Fibroblast of lung (primary cell): ENCODE data around the gene NDUFAF5. TPM values are rescaled to one million over a fixed set of nuclear protein-coding genes. Genes with fewer than 3 reads are reported as not detected.

Experiments used
- DNase-seq, 2 donors: peaks; one replicate each; pipeline versions ENCODE4 v3.0.0 to v3.0.0-alpha.2; 2010; ENCODE audit warnings: low read depth in 2 of 2
- H2AFZ ChIP-seq: 2 replicates; pipeline ENCODE4 v1.5.1; 2012; ENCODE audit warnings: low read length, control low read depth, inconsistent platforms
- H3K27ac ChIP-seq: 2 replicates; pipeline ENCODE4 v1.5.1; 2011; ENCODE audit warnings: low read length, control low read depth; ENCODE audit not compliant: insufficient read depth
- H3K27me3 ChIP-seq: 2 replicates; pipeline ENCODE4 v1.5.1; 2011; ENCODE audit warnings: mild to moderate bottlenecking, low read length; ENCODE audit not compliant: control insufficient read depth, insufficient read depth
- H3K36me3 ChIP-seq: 2 replicates; pipeline ENCODE4 v1.5.1; 2011; ENCODE audit warnings: low read length; ENCODE audit not compliant: control insufficient read depth, insufficient read depth
- H3K4me1 ChIP-seq: 2 replicates; pipeline ENCODE4 v1.5.1; 2011; ENCODE audit warnings: low read length; ENCODE audit not compliant: control insufficient read depth, insufficient read depth; ENCODE audit errors: extremely low read depth
- H3K4me2 ChIP-seq: 2 replicates; pipeline ENCODE4 v1.5.1; 2011; ENCODE audit warnings: low read length, control low read depth; ENCODE audit not compliant: insufficient read depth; ENCODE audit errors: extremely low read depth
- H3K4me3 ChIP-seq, 4 experiments: fragments of 200-600 bp in 1 of 4; sonication (generic) in 1 of 4; replicated peaks in 1 of 4; 2 replicates each; pipeline ENCODE4 v1.5.1; 2011 to 2016; ENCODE audit warnings: low read length in 4 of 4, low read depth in 3 of 4, mild to moderate bottlenecking in 3 of 4, control low read depth in 2 of 4, inconsistent platforms in 1 of 4, mixed read lengths in 1 of 4; ENCODE audit not compliant: insufficient read depth in 1 of 4; ENCODE audit errors: control extremely low read depth in 1 of 4
- H3K79me2 ChIP-seq: 2 replicates; pipeline ENCODE4 v1.5.1; 2012; ENCODE audit warnings: mild to moderate bottlenecking, low read length, inconsistent platforms; ENCODE audit not compliant: control insufficient read depth, insufficient read depth
- H3K9ac ChIP-seq: 2 replicates; pipeline ENCODE4 v1.5.1; 2011; ENCODE audit warnings: mild to moderate bottlenecking, low read length, control low read depth; ENCODE audit not compliant: insufficient read depth
- H3K9me3 ChIP-seq: 2 replicates; pipeline ENCODE4 v1.5.1; 2012; ENCODE audit warnings: low read depth, low read length; ENCODE audit not compliant: control insufficient read depth, insufficient read depth
- H4K20me1 ChIP-seq: 2 replicates; pipeline ENCODE4 v1.5.1; 2011; ENCODE audit warnings: low read length; ENCODE audit not compliant: control insufficient read depth, insufficient read depth; ENCODE audit errors: extremely low read depth
- CTCF ChIP-seq, 2 donors: IDR thresholded peaks in 1 of 2; conservative IDR thresholded peaks in 1 of 2; 1 replicate in 1 of 2; 2 replicates in 1 of 2; pipeline ENCODE4 v1.5.1; 2011 to 2012; ENCODE audit warnings: low read length in 2 of 2, control low read depth in 1 of 2, inconsistent platforms in 1 of 2, low read depth in 1 of 2, mild to moderate bottlenecking in 1 of 2
- EZH2 ChIP-seq: IDR thresholded peaks from 2 replicates; pipeline ENCODE4 v1.5.1; 2012; ENCODE audit warnings: low read length, control low read depth, mild to moderate bottlenecking; ENCODE audit errors: missing control alignments
- polyA plus RNA-seq, 2 donors: library from polyadenylated mRNA; depleted of rRNA in 1 of 2; stranded (reverse) in 1 of 2; unstranded in 1 of 2; fragments of >200 nt; gene quantifications; 2 replicates each; pipeline ENCODE4 v1.2.1, GENCODE V29; 2011 to 2012; ENCODE audit warnings: missing spikeins in 1 of 2
- total RNA-seq: library from RNA; depleted of rRNA; stranded (reverse); fragments of >200 nt; gene quantifications from 2 replicates; pipeline ENCODE4 v1.2.1, GENCODE V29; 2014

Gene NDUFAF5
- total and polyA plus RNA-seq, 2 donors (not counting 1 experiment from before 2014, with no cell fraction given), result 12.7 to 17.3 TPM

DNA sequence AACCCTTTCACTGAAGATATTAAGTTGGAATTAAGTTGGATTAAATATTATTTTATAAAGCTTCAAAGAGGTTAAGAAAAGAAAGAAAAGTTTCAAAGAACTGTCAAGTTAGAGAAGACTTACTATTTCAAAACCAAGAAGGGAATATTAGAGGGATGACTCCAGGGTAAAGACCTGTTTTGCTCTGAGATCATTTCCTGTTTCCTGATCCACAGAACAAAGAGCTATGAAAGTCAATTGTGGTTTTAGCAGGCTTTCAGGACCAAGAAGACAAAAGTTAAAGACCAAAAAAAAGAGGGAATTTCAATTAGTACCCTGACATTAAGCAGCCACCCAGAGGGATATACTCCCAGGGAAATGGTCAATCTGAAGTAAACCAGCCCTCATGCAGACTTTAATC is 19.5 kb upstream of the NDUFAF5 start:
- H3K4me2 ChIP-seq, result no peak overlapping the region
- H3K36me3 ChIP-seq, result peaks cover 3% of the 10 kb centered on the region

GRCh38 chr20:13765868-13766416 is 18.9 kb upstream of the NDUFAF5 start:
- Histone ChIP-seq H3K9ac (no peak overlapping the region), H3K9me3 (no peaks in the 10 kb centered on the region), H3K36me3 (peaks cover 5% of the 10 kb centered on the region), H2AFZ (no peak overlapping the region), H4K20me1 (no peaks in the 10 kb centered on the region), H3K27me3 (no peaks in the 10 kb centered on the region), H3K4me3 (no peak overlapping the region), H3K79me2 (no peaks in the 10 kb centered on the region), H3K27ac (no peak overlapping the region), H3K4me1 (no peaks in the 10 kb centered on the region), H3K4me2 (no peak overlapping the region)
- DNase-seq, result no peak
- no peak for TF ChIP-seq EZH2
- no peak for TF ChIP-seq CTCF (conservative IDR thresholded peaks at IDR 0.05 in 1 of 2, IDR thresholded peaks at IDR 0.05 in 1 of 2; ENCODE audit: low read depth in 1 of 2, low read length in 2 of 2)

More for the DNA sequence above, 19.5 kb upstream of the NDUFAF5 start:
- Histone ChIP-seq H3K27ac (no peak overlapping the region), H2AFZ (no peak overlapping the region), H3K27me3 (no peaks in the 10 kb centered on the region), H3K4me1 (no peaks in the 10 kb centered on the region), H3K4me3 (no peak overlapping the region), H3K9me3 (no peaks in the 10 kb centered on the region), H3K79me2 (no peaks in the 10 kb centered on the region), H4K20me1 (no peaks in the 10 kb centered on the region), H3K9ac (no peak overlapping the region)
- DNase-seq, result no peak
- TF ChIP-seq CTCF (conservative IDR thresholded peaks at IDR 0.05 in 1 of 2, IDR thresholded peaks at IDR 0.05 in 1 of 2; ENCODE audit: low read depth in 1 of 2, low read length in 2 of 2) (no peak), EZH2 (no peak)

GRCh38 chr20:13770141-13770540 is 14.7 kb upstream of the NDUFAF5 start:
- no peaks in the 10 kb centered on the region for H3K27me3 ChIP-seq
- H3K4me2 ChIP-seq, result no peak overlapping the region
- H3K36me3 ChIP-seq, result peaks cover 5% of the 10 kb centered on the region
- no peak for DNase-seq
- no peak overlapping the region for H3K4me3 ChIP-seq
- no peak for TF ChIP-seq CTCF (conservative IDR thresholded peaks at IDR 0.05 in 1 of 2, IDR thresholded peaks at IDR 0.05 in 1 of 2; ENCODE audit: low read depth in 1 of 2, low read length in 2 of 2)
- TF ChIP-seq EZH2, result no peak
- no peak overlapping the region for H2AFZ ChIP-seq
- H3K9me3 ChIP-seq, result no peaks in the 10 kb centered on the region
- H4K20me1 ChIP-seq, result no peaks in the 10 kb centered on the region
- no peaks in the 10 kb centered on the region for H3K4me1 ChIP-seq
- H3K27ac ChIP-seq, result no peak overlapping the region
- H3K9ac ChIP-seq, result no peak overlapping the region
- no peaks in the 10 kb centered on the region for H3K79me2 ChIP-seq
